GM23338 (cell line): ENCODE data around the gene RPS2. TPM values are rescaled to one million over a fixed set of nuclear protein-coding genes. Genes with fewer than 3 reads are reported as not detected.

Experiments
- ATAC-seq: fragments of 200-7000 bp; cut with Tn5 transposase; 3 replicates; pipeline ENCODE4 v1.9.1; 2020
- DNase-seq: peaks from one replicate; pipeline ENCODE4 v3.0.0-alpha.2; 2015; ENCODE audit warnings: low spot score
- H2AFZ ChIP-seq: fragments of 200-600 bp; sonication (generic); 2 replicates; pipeline ENCODE4 v1.8.0; 2016; ENCODE audit warnings: antibody characterized with exemption, mild to moderate bottlenecking, moderate library complexity
- H3F3A ChIP-seq: fragments of 200-600 bp; sonication (generic); replicated peaks from 2 replicates; pipeline ENCODE4 v1.8.0; 2017; ENCODE audit warnings: antibody characterized with exemption, mixed run types, low read depth
- H3K27ac ChIP-seq: fragments of 200-600 bp; sonication (generic); 2 replicates; pipeline ENCODE4 v1.6.1; 2016; ENCODE audit warnings: low read depth
- H3K27me3 ChIP-seq: fragments of 200-600 bp; sonication (generic); 2 replicates; pipeline ENCODE4 v1.8.0; 2016; ENCODE audit warnings: mild to moderate bottlenecking, mixed run types, moderate library complexity; ENCODE audit not compliant: insufficient read depth
- H3K36me3 ChIP-seq: fragments of 200-600 bp; sonication (generic); 2 replicates; pipeline ENCODE4 v1.8.0; 2016; ENCODE audit warnings: mild to moderate bottlenecking; ENCODE audit not compliant: insufficient read depth
- H3K4me1 ChIP-seq: fragments of 200-600 bp; sonication (generic); 2 replicates; pipeline ENCODE4 v1.8.0; 2016; ENCODE audit warnings: mild to moderate bottlenecking, moderate library complexity; ENCODE audit not compliant: insufficient read depth
- H3K4me2 ChIP-seq: fragments of 200-600 bp; sonication (generic); 2 replicates; pipeline ENCODE4 v1.7.1; 2017; ENCODE audit warnings: mixed run types
- H3K4me3 ChIP-seq: fragments of 200-600 bp; sonication (generic); 2 replicates; pipeline ENCODE4 v1.6.1; 2016; ENCODE audit warnings: mixed run types
- H3K79me2 ChIP-seq: fragments of 200-600 bp; sonication (generic); replicated peaks from 2 replicates; pipeline ENCODE4 v1.8.0; 2017; ENCODE audit warnings: mild to moderate bottlenecking; ENCODE audit not compliant: insufficient read depth
- H3K9me2 ChIP-seq: fragments of 200-600 bp; sonication (generic); 2 replicates; pipeline ENCODE4 v1.8.0; 2017; ENCODE audit not compliant: insufficient read depth
- H4K20me1 ChIP-seq: fragments of 200-600 bp; sonication (generic); replicated peaks from 2 replicates; pipeline ENCODE4 v1.8.0; 2017; ENCODE audit warnings: mild to moderate bottlenecking; ENCODE audit not compliant: insufficient read depth
- H3K27ac Mint-ChIP-seq: 2 replicates; pipeline ENCODE4 v1.8.0; 2020; ENCODE audit warnings: inconsistent platforms, mild to moderate bottlenecking, moderate library complexity, mixed read lengths
- H3K27me3 Mint-ChIP-seq: 3 replicates; pipeline ENCODE4 v1.8.0; 2022; ENCODE audit warnings: low read depth, mild to moderate bottlenecking, moderate library complexity, mixed read lengths, inconsistent platforms; ENCODE audit not compliant: insufficient read depth, poor library complexity
- H3K36me3 Mint-ChIP-seq: 3 replicates; pipeline ENCODE4 v1.8.0; 2021; ENCODE audit warnings: low read depth, mild to moderate bottlenecking, inconsistent platforms, moderate library complexity, mixed read lengths
- H3K4me1 Mint-ChIP-seq: 3 replicates; pipeline ENCODE4 v1.8.0; 2020; ENCODE audit warnings: mild to moderate bottlenecking, inconsistent platforms, mixed read lengths
- H3K4me3 Mint-ChIP-seq: 3 replicates; pipeline ENCODE4 v1.8.0; 2021; ENCODE audit warnings: moderate library complexity, mild to moderate bottlenecking, inconsistent platforms, mixed read lengths
- H3K9me3 Mint-ChIP-seq: 3 replicates; pipeline ENCODE4 v1.8.0; 2020; ENCODE audit warnings: moderate library complexity, mild to moderate bottlenecking, inconsistent platforms, mixed read lengths
- CTCF ChIP-seq, 2 experiments: fragments of 200-600 bp in 1 of 2; sonication (generic) in 1 of 2; conservative IDR thresholded peaks; 2 replicates each; pipeline versions ENCODE4 v1.5.1 to v1.6.1; 2016 to 2017; ENCODE audit warnings: antibody characterized with exemption in 2 of 2, low read depth in 2 of 2, mild to moderate bottlenecking in 2 of 2, moderate library complexity in 1 of 2
- EZH2 ChIP-seq: fragments of 200-600 bp; sonication (generic); IDR thresholded peaks from one replicate; pipeline ENCODE4 v1.8.0; 2017; ENCODE audit warnings: antibody characterized with exemption, mild to moderate bottlenecking, low read depth; ENCODE audit not compliant: unreplicated experiment
- EZH2phosphoT487 ChIP-seq: fragments of 200-600 bp; sonication (generic); IDR thresholded peaks from one replicate; pipeline ENCODE4 v1.8.1; 2018; ENCODE audit warnings: antibody characterized with exemption; ENCODE audit not compliant: unreplicated experiment
- NANOG ChIP-seq: IDR thresholded peaks from 2 replicates; pipeline ENCODE4 v1.6.1; 2016; ENCODE audit warnings: antibody characterized with exemption, borderline replicate concordance
- POLR2AphosphoS5 ChIP-seq: IDR thresholded peaks from 2 replicates; pipeline ENCODE4 v1.6.1; 2016; ENCODE audit warnings: antibody characterized with exemption, low read depth
- REST ChIP-seq: IDR thresholded peaks from one replicate; pipeline ENCODE4 v1.6.1; 2018; ENCODE audit warnings: antibody characterized with exemption; ENCODE audit not compliant: unreplicated experiment
- STAT1 ChIP-seq: IDR thresholded peaks from one replicate; pipeline ENCODE4 v1.6.1; 2016; ENCODE audit warnings: antibody characterized with exemption; ENCODE audit not compliant: unreplicated experiment
- ZNF331 ChIP-seq: fragments of 250-450 bp; sonication (Bioruptor Pico); IDR thresholded peaks from 2 replicates; pipeline ENCODE4 v1.5.0; 2020; ENCODE audit warnings: low read depth, mild to moderate bottlenecking, moderate library complexity
- ZNF462 ChIP-seq: fragments of 250-450 bp; sonication (Bioruptor Pico); IDR thresholded peaks from 2 replicates; pipeline ENCODE4 v1.5.0; 2020; ENCODE audit warnings: mild to moderate bottlenecking, moderate library complexity
- polyA plus RNA-seq: library from polyadenylated mRNA; unstranded; fragments of >200 nt; fragmentation: Nextera tagmentation; extraction: Ambion mirVana; gene quantifications from 2 replicates; pipeline ENCODE4 v1.2.1, GENCODE V29; 2016
- total RNA-seq: library from RNA; depleted of rRNA; stranded (reverse); fragments of >200 nt; shearing (Covaris generic); gene quantifications from 2 replicates; pipeline ENCODE4 v1.2.3, GENCODE V29; 2014

RPS2 gene
- total and polyA plus RNA-seq, 2 experiments from 2014 or later, result 3,786 to 3,992 TPM

GRCh38 chr16:1923299-1924034, 41.2 kb downstream of the RPS2 start:
- peaks cover 16% of the 10 kb centered on the region for H3K4me1 ChIP-seq
- H3K4me3 ChIP-seq, result peak overlapping the region; percentile 55
- peak overlapping the region; percentile 90 for H2AFZ ChIP-seq
- peaks cover 56% of the 10 kb centered on the region for H3K27me3 ChIP-seq
- H3K79me2 ChIP-seq, result no peaks in the 10 kb centered on the region
- H3K9me2 ChIP-seq, result no peaks in the 10 kb centered on the region
- H3K4me2 ChIP-seq, result peak overlapping the region; percentile 76
- Mint-ChIP-seq H3K36me3 (no peaks in the 10 kb centered on the region; the same call in 2 of the 3 replicates), H3K27me3 (peaks cover 67% of the 10 kb centered on the region), H3K9me3 (no peaks in the 10 kb centered on the region), H3K4me1 (peaks cover 15% of the 10 kb centered on the region), H3K27ac (no peak overlapping the region), H3K4me3 (no peak overlapping the region)
- H4K20me1 ChIP-seq, result no peaks in the 10 kb centered on the region
- H3K27ac ChIP-seq, result no peak overlapping the region
- H3F3A ChIP-seq, result 0 out of 2 replicates have a peak, but pooled peaks cover 6% of the 10 kb centered on the region
- ATAC-seq (peak; percentile 75), DNase-seq (peak; percentile 83)
- peak; percentile 59 to 61 for TF ChIP-seq CTCF (conservative IDR thresholded peaks at IDR 0.05; ENCODE audit: low read depth in 2 of 2)
- TF ChIP-seq ZNF331 (CRISPR knock-in tag), result no peak
- no peaks in the 10 kb centered on the region for H3K36me3 ChIP-seq

GRCh38 chr16:1922357-1922756, 42.3 kb downstream of the RPS2 start:
- Mint-ChIP-seq H3K4me1 (peaks cover 15% of the 10 kb centered on the region), H3K27ac (no peak overlapping the region)
- TF ChIP-seq EZH2 (no peak), REST (no peak), ZNF462 (CRISPR knock-in tag) (no peak), EZH2phosphoT487 (no peak), POLR2AphosphoS5 (no peak), STAT1 (no peak), ZNF331 (CRISPR knock-in tag) (no peak), NANOG (no peak)

More at GRCh38 chr16:1922357-1922756, 42.3 kb downstream of the RPS2 start:
- DNase-seq (no peak), ATAC-seq (no peak)
- Histone ChIP-seq H4K20me1 (no peaks in the 10 kb centered on the region), H3K79me2 (no peaks in the 10 kb centered on the region), H2AFZ (no peak overlapping the region), H3F3A (0 out of 2 replicates have a peak, but pooled peaks cover 6% of the 10 kb centered on the region), H3K36me3 (no peaks in the 10 kb centered on the region), H3K4me3 (no peak overlapping the region), H3K27ac (no peak overlapping the region), H3K27me3 (peaks cover 63% of the 10 kb centered on the region), H3K9me2 (no peaks in the 10 kb centered on the region), H3K4me2 (no peak overlapping the region), H3K4me1 (peaks cover 20% of the 10 kb centered on the region)
- Mint-ChIP-seq H3K27me3 (peaks cover 69% of the 10 kb centered on the region), H3K9me3 (no peaks in the 10 kb centered on the region), H3K36me3 (no peaks in the 10 kb centered on the region; the same call in 2 of the 3 replicates), H3K4me3 (no peak overlapping the region; the same call in 2 of the 3 replicates)
